Hematopoietic multipotent progenitor cell treated with erythropoietin and hydrocortisone succinate and interleukin-3 and kit ligand, for 15 days (in vitro differentiated cells): ENCODE results near the gene TRMT5.

Experiments
- DNase-seq: peaks from one replicate; pipeline ENCODE4 v3.0.0-alpha.2; 2015; ENCODE audit warnings: low spot score

The TRMT5 gene

DNA sequence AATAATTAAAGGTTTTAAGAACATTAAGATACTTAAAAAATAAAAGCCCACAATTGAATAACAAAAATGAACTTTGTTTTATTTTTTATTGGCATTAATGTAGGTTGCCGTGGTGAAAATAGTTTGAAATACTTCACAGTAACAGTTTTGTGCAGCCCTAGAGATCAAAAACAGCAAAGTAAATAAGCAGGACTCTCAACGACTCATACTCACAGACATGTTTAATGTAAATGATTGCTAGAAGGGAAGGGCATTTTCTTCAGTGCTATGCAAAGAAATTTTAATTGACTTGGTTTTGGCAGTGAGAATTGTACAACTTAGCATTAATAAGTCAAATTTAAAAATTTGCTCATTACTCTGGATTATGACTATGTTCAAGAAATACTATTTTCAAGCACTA is 16.0 kb downstream of the TRMT5 start:
- DNase-seq = no peak

GRCh38 chr14:60963761-60964160 is 17.1 kb downstream of the TRMT5 start:
- no peak for DNase-seq

GRCh38 chr14:60958146-60958545 is 22.7 kb downstream of the TRMT5 start:
- DNase-seq = no peak

DNA sequence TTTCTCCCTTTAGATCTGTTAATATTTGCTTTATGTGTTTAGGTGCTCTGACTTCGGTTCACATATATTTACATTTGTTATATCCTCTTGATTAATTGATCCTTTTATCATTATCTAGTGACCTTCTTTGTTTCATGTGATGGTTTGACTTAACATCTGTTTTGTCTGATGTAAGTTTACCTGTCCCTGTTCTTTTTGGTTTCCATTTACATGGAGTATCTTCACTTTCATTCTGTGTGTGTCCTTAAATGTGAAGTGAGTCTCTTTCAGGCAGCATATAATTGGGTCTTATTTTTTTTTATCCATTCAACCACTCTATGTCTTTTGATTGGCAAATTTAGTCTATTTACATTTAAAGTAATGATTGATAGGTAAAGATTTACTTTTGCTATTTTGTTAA is 24.2 kb downstream of the TRMT5 start:
- DNase-seq = no peak

- DNase-seq = no peak
These were observed 24.7 kb downstream of the TRMT5 start for GRCh38 chr14:60956202-60956601.

DNA sequence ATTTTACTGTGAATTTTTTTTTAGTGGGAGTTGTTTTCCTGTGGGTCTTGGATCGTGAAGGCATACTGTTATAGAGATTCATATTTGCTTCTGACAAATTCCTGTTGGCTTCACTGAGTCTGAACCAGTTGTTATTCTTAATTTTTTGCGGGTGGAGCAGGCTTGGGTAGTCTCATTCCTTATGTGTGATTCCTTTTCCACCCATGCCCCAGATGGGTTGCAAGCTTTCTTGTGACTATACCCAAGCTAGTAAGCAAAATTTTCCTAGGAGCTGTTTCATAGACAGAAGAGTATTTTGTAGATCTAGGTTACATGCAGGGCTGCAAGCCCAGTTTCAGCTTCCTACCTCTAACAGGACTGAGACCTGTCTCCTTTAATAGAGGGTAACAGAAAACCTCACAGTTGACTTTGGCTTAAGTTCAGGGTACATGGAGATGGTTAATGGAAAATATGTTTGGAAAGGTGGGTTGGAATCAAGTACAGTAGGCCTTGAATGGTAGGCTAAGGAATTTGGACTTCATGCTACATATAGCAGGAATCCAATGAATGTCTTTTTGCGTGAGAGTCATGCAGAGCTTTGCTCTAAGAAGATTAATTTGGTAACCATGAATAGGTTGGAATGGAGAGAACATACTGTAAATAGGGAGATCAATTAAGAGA is 29.0 kb downstream of the TRMT5 start:
- no peak for DNase-seq

- DNase-seq = no peak
These were observed 34.1 kb downstream of the TRMT5 start for GRCh38 chr14:60946773-60947172.

GRCh38 chr14:60945984-60946383 is 34.9 kb downstream of the TRMT5 start:
- no peak for DNase-seq

- DNase-seq = no peak
These were observed 36.7 kb downstream of the TRMT5 start for GRCh38 chr14:60944204-60944603.

DNA sequence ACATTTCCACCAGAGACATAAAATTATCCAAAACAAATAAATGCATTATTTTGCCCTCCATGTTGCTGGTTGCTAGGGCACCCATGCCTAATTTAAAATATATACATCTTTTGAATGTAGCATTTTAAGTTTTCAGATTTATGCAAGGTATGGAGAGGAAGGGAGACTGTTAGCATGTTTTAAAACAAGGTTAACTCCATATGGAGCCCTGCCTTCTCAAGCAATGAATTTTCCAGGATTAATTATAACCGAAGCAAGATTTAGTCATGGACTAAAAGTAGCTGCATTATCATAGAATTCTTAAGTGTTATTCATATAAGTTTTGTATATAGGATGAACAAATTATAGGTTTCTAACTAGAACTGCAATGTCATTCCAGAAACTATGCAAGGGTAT is 37.2 kb downstream of the TRMT5 start:
- DNase-seq = no peak

GRCh38 chr14:60935319-60935718 is 45.6 kb downstream of the TRMT5 start:
- no peak for DNase-seq

DNA sequence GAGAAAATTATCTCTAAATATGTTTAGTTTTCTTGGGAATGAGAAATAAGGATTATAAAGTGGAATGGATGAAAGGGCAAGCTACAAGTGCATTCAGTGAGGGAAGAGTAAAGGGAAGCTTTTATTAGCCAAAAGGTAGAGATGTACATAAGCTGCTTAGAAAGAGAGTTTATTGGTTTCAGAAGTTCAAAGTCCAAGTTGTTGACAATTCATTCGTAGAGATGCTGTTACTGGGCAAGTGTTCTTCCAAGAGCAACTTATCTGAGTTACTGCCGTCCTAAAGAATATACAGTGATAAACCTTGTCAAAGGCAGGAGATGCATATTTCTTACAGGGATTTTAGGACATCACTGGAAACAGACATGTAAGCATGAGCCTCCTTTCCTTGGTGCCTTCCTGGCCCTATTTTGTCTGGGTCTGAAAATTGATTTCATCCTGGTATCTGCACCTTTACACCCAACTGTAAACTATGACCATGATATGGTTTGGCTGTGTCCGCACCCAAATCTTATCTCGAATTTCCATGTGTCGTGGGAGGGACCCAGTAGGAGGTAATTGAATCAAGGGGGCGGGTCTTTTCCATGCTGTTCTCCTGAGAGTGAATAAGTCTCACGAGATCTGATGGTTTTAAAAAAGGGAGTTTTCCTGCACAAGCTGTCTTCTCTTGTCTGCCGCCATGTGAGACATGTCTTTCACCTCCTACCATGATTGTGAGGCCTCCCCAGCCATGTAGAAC is 46.8 kb downstream of the TRMT5 start:
- DNase-seq = peak; percentile 56

- DNase-seq = no peak
These were observed 49.7 kb downstream of the TRMT5 start for GRCh38 chr14:60931218-60931617.

DNA sequence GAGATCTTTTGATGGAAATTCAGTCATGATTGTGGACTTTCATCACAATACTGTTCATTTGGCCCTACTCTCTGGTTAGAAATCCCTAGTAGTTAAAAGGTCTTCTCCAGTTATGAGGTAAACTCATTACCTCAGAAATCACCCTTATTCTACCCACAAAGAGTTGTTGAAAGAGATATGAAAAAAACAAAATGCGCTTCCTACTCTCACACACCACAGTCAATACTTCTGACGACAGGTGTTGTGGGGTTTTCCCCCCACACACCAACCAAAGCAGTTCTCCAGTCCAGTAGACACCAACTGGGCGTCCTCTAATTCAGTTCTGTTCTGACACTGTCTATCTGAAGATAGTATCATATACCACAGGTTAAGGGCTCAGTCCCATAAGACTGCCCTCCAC is 54.9 kb downstream of the TRMT5 start:
- no peak for DNase-seq

DNA sequence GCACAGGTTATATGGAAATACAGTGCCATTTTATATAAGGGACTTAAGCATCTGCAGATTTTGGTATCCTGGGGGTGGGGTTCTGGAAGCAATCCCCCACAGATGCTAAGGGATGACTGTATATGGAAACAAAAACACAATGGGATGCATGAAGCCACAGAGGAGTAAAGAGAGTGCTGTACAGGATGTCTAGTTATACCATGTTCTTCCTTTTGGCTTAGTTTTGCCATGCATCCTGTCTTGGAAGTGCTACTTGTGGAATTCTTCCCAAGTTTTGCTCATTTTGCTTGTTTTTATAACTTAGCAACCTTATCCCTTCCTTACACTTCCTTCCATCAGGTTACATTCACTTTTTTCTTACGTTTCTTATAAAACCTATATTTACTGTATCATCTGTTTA is 55.6 kb downstream of the TRMT5 start:
- no peak for DNase-seq

GRCh38 chr14:60922050-60922449 is 58.8 kb downstream of the TRMT5 start:
- DNase-seq = no peak
